HUES64 (cell line): ENCODE measurements around the gene PKP2.

Experiments used
- H3K27ac ChIP-seq: 2 replicates; pipeline ENCODE4 v1.7.0; 2013; ENCODE audit warnings: low read depth, low read length, inconsistent platforms
- H3K27me3 ChIP-seq: 2 replicates; pipeline ENCODE4 v1.6.1; 2013; ENCODE audit warnings: mild to moderate bottlenecking, low read length; ENCODE audit not compliant: insufficient read depth
- H3K36me3 ChIP-seq: 2 replicates; pipeline ENCODE4 v1.6.1; 2013; ENCODE audit warnings: mild to moderate bottlenecking, low read length; ENCODE audit not compliant: insufficient read depth
- H3K4me1 ChIP-seq: 2 replicates; pipeline ENCODE4 v1.6.1; 2013; ENCODE audit warnings: mild to moderate bottlenecking, low read length, moderate library complexity; ENCODE audit not compliant: insufficient read depth
- H3K4me3 ChIP-seq: 2 replicates; pipeline ENCODE4 v1.5.1; 2013; ENCODE audit warnings: mild to moderate bottlenecking, low read length, moderate library complexity
- H3K9ac ChIP-seq: 2 replicates; pipeline ENCODE4 v1.6.1; 2013; ENCODE audit warnings: mild to moderate bottlenecking, low read depth, low read length
- H3K9me3 ChIP-seq: 2 replicates; pipeline ENCODE4 v1.6.1; 2013; ENCODE audit warnings: low read depth, low read length; ENCODE audit not compliant: insufficient read depth
- WGBS: fragments of 150-250, 120-280 bp; methylation state at CpG from one replicate; pipeline ENCODE4 v1.1.7; 2013; ENCODE audit warnings: missing lambda C conversion rate; 5-methylcytosine and 5-hydroxymethylcytosine counted together

Gene PKP2

GRCh38 chr12:32907898-32908476 lies 11.4 kb upstream of the PKP2 start:
- no peaks in the 10 kb centered on the region for H3K4me1 ChIP-seq
- H3K27me3 ChIP-seq = no peaks in the 10 kb centered on the region
- WGBS = 89% methylated on average over 8 of the region's 10 CpGs
- H3K9me3 ChIP-seq = no peaks in the 10 kb centered on the region
- H3K36me3 ChIP-seq = no peaks in the 10 kb centered on the region
- no peak overlapping the region for H3K27ac ChIP-seq
- H3K4me3 ChIP-seq = no peak overlapping the region
- H3K9ac ChIP-seq = no peak overlapping the region

- Histone ChIP-seq H3K4me1 (no peaks in the 10 kb centered on the region), H3K27me3 (no peaks in the 10 kb centered on the region), H3K36me3 (no peaks in the 10 kb centered on the region), H3K9me3 (no peaks in the 10 kb centered on the region), H3K9ac (no peak overlapping the region), H3K27ac (no peak overlapping the region), H3K4me3 (no peak overlapping the region)
- WGBS = 74% methylated on average over 2 of the region's 2 CpGs
Observed at GRCh38 chr12:32907166-32907565, 10.6 kb upstream of the PKP2 start.

GRCh38 chr12:32906399-32907165 lies 10.0 kb upstream of the PKP2 start:
- 85% methylated on average over 9 of the region's 9 CpGs for WGBS
- Histone ChIP-seq H3K4me3 (no peak overlapping the region), H3K27ac (no peak overlapping the region), H3K9me3 (no peaks in the 10 kb centered on the region), H3K4me1 (no peaks in the 10 kb centered on the region), H3K27me3 (no peaks in the 10 kb centered on the region), H3K9ac (no peak overlapping the region), H3K36me3 (no peaks in the 10 kb centered on the region)

- Histone ChIP-seq H3K36me3 (no peaks in the 10 kb centered on the region), H3K4me3 (no peak overlapping the region), H3K9me3 (no peaks in the 10 kb centered on the region), H3K27me3 (no peaks in the 10 kb centered on the region), H3K27ac (no peak overlapping the region), H3K4me1 (no peaks in the 10 kb centered on the region), H3K9ac (no peak overlapping the region)
- WGBS = 80% methylated on average over 1 of the region's 1 CpG
Observed at GRCh38 chr12:32903763-32904162, 7.2 kb upstream of the PKP2 start.

- no CpG with 5 or more reads among the region's 1 CpG for WGBS
- Histone ChIP-seq H3K36me3 (no peaks in the 10 kb centered on the region), H3K27me3 (no peaks in the 10 kb centered on the region), H3K27ac (no peak overlapping the region), H3K4me3 (no peak overlapping the region), H3K9me3 (no peaks in the 10 kb centered on the region), H3K9ac (no peak overlapping the region), H3K4me1 (0 out of 2 replicates have a peak, but pooled peaks cover under 1% of the 10 kb centered on the region)
Observed at GRCh38 chr12:32903318-32903717, 6.7 kb upstream of the PKP2 start.

- Histone ChIP-seq H3K9ac (no peak overlapping the region), H3K4me1 (peaks cover 10% of the 10 kb centered on the region; the same call in 1 of the 2 replicates), H3K27ac (no peak overlapping the region), H3K9me3 (no peaks in the 10 kb centered on the region), H3K27me3 (no peaks in the 10 kb centered on the region; the same call in 1 of the 2 replicates), H3K36me3 (no peaks in the 10 kb centered on the region), H3K4me3 (no peak overlapping the region)
- WGBS = 91% methylated on average over 3 of the region's 4 CpGs
Observed at GRCh38 chr12:32902287-32902997, 5.9 kb upstream of the PKP2 start.

- H3K27ac ChIP-seq = peak overlapping the region; percentile 6; the same call in 1 of the 2 replicates
- H3K9ac ChIP-seq = no peak overlapping the region
- no peaks in the 10 kb centered on the region; the same call in 1 of the 2 replicates for H3K27me3 ChIP-seq
- H3K9me3 ChIP-seq = no peaks in the 10 kb centered on the region
- H3K36me3 ChIP-seq = no peaks in the 10 kb centered on the region
- 98% methylated on average over 4 of the region's 4 CpGs for WGBS
- peaks cover 13% of the 10 kb centered on the region; the same call in 1 of the 2 replicates for H3K4me1 ChIP-seq
- H3K4me3 ChIP-seq = no peak overlapping the region
Observed at GRCh38 chr12:32901553-32901952, 5.0 kb upstream of the PKP2 start.

- peaks cover 11% of the 10 kb centered on the region for H3K27me3 ChIP-seq
- H3K27ac ChIP-seq = no peak overlapping the region
- peak overlapping the region; percentile 76 for H3K4me3 ChIP-seq
- no peaks in the 10 kb centered on the region for H3K36me3 ChIP-seq
- no peaks in the 10 kb centered on the region for H3K9me3 ChIP-seq
- WGBS = 93% methylated on average over 10 of the region's 10 CpGs
- H3K4me1 ChIP-seq = peaks cover 33% of the 10 kb centered on the region
- H3K9ac ChIP-seq = peak overlapping the region; percentile 72; the same call in 1 of the 2 replicates
Observed at GRCh38 chr12:32897687-32898573, 1.4 kb upstream of the PKP2 start.

GRCh38 chr12:32897281-32897610 lies 669 bp upstream of the PKP2 start:
- Histone ChIP-seq H3K27me3 (peaks cover 11% of the 10 kb centered on the region), H3K9me3 (no peaks in the 10 kb centered on the region), H3K27ac (peak overlapping the region; percentile 55), H3K4me1 (peaks cover 40% of the 10 kb centered on the region), H3K36me3 (no peaks in the 10 kb centered on the region), H3K9ac (peak overlapping the region; percentile 72), H3K4me3 (peak overlapping the region; percentile 76)
- 20% methylated on average over 6 of the region's 6 CpGs for WGBS

GRCh38 chr12:32895688-32896431 lies 717 bp downstream of the PKP2 start:
- no peaks in the 10 kb centered on the region for H3K9me3 ChIP-seq
- peak overlapping the region; percentile 76 for H3K4me3 ChIP-seq
- no peak overlapping the region for H3K27ac ChIP-seq
- WGBS = 5% methylated on average over 20 of the region's 28 CpGs
- H3K27me3 ChIP-seq = peaks cover 11% of the 10 kb centered on the region
- peak overlapping the region; percentile 70 for H3K9ac ChIP-seq
- peaks cover 53% of the 10 kb centered on the region for H3K4me1 ChIP-seq
- no peaks in the 10 kb centered on the region for H3K36me3 ChIP-seq
